PC-3 (cell line): ENCODE results near the gene HOXC13.

Experiments
- CTCF ChIP-seq: fragments of 300-600 bp; sonication (generic); conservative IDR thresholded peaks from 2 replicates; pipeline ENCODE4 v1.5.1; 2017; ENCODE audit warnings: antibody characterized with exemption, low read depth, mild to moderate bottlenecking, low read length
- EZH2 ChIP-seq: fragments of 300-600 bp; sonication (generic); IDR thresholded peaks from one replicate; pipeline ENCODE4 v1.6.1; 2017; ENCODE audit warnings: antibody characterized with exemption, mild to moderate bottlenecking, low read length; ENCODE audit not compliant: unreplicated experiment
- EZH2phosphoT487 ChIP-seq: fragments of 300-600 bp; sonication (generic); IDR thresholded peaks from 2 replicates; pipeline ENCODE4 v1.6.1; 2018; ENCODE audit warnings: mild to moderate bottlenecking, antibody characterized with exemption, low read length, borderline replicate concordance

GRCh38 chr12:53975479-53976152 lies 37.0 kb downstream of the HOXC13 start:
- no peak for TF ChIP-seq EZH2phosphoT487
- TF ChIP-seq CTCF, result no peak
- TF ChIP-seq EZH2, result no peak
